Germinal center (tissue), 1 donor: ENCODE results near the gene ETS1.
A peak's percentile ranks its signal among the peaks of the same experiment; 100 is the strongest.

ENCODE experiments used
- DNase-seq: peaks from one replicate; pipeline ENCODE4 v3.0.0; 2012; ENCODE audit warnings: mixed read lengths, low spot score

The ETS1 gene

GRCh38 chr11:128517451-128518230, 69.7 kb downstream of the ETS1 start:
- DNase-seq, result no peak

- DNase-seq, result no peak
These were observed 70.5 kb downstream of the ETS1 start for GRCh38 chr11:128516886-128517285.

GRCh38 chr11:128515826-128516778, 71.3 kb downstream of the ETS1 start:
- no peak for DNase-seq

- no peak for DNase-seq
These were observed 72.3 kb downstream of the ETS1 start for GRCh38 chr11:128515086-128515485.

- DNase-seq, result no peak
These were observed 73.3 kb downstream of the ETS1 start for GRCh38 chr11:128513915-128514681.

- DNase-seq, result no peak
These were observed 74.8 kb downstream of the ETS1 start for GRCh38 chr11:128512474-128512996.

GRCh38 chr11:128511712-128512111, 75.6 kb downstream of the ETS1 start:
- DNase-seq, result no peak

- DNase-seq, result no peak
These were observed 77.6 kb downstream of the ETS1 start for GRCh38 chr11:128509621-128510389.

- DNase-seq, result no peak
These were observed 78.4 kb downstream of the ETS1 start for GRCh38 chr11:128508770-128509510.

GRCh38 chr11:128507936-128508335, 79.4 kb downstream of the ETS1 start:
- no peak for DNase-seq

GRCh38 chr11:128506999-128507611, 80.3 kb downstream of the ETS1 start:
- no peak for DNase-seq

GRCh38 chr11:128506356-128506755, 81.0 kb downstream of the ETS1 start:
- DNase-seq, result no peak

- no peak for DNase-seq
These were observed 81.8 kb downstream of the ETS1 start for GRCh38 chr11:128505449-128506065.

- DNase-seq, result no peak
These were observed 82.9 kb downstream of the ETS1 start for GRCh38 chr11:128504486-128504885.

GRCh38 chr11:128503245-128503991, 83.9 kb downstream of the ETS1 start:
- peak; percentile 22 for DNase-seq

GRCh38 chr11:128502726-128503125, 84.6 kb downstream of the ETS1 start:
- DNase-seq, result no peak

GRCh38 chr11:128501632-128502549, 85.5 kb downstream of the ETS1 start:
- no peak for DNase-seq

- no peak for DNase-seq
These were observed 86.3 kb downstream of the ETS1 start for GRCh38 chr11:128501008-128501407.
